A549 (cell line): ENCODE measurements around the gene ELL.

Experiments
- GATA3 ChIP-seq: IDR thresholded peaks from 2 replicates; pipeline ENCODE4 v1.6.1; 2012; ENCODE audit warnings: borderline replicate concordance
- RCOR1 ChIP-seq: fragments of 150-350 bp; IDR thresholded peaks from 2 replicates; pipeline ENCODE4 v1.6.1; 2014; ENCODE audit warnings: antibody characterized with exemption, low read length, low read depth
- TF ChIP-seq, protein P1 (sequence below): fragments of >200 bp; sonication (Bioruptor Twin); formaldehyde crosslinking; IDR thresholded peaks from 3 replicates; pipeline ENCODE4 v1.5.1; 2016

GRCh38 chr19:18421371-18421959 is 100.4 kb downstream of the ELL start:
- TF ChIP-seq RCOR1 (no peak), GATA3 (no peak)
- TF ChIP-seq, protein P1, sequence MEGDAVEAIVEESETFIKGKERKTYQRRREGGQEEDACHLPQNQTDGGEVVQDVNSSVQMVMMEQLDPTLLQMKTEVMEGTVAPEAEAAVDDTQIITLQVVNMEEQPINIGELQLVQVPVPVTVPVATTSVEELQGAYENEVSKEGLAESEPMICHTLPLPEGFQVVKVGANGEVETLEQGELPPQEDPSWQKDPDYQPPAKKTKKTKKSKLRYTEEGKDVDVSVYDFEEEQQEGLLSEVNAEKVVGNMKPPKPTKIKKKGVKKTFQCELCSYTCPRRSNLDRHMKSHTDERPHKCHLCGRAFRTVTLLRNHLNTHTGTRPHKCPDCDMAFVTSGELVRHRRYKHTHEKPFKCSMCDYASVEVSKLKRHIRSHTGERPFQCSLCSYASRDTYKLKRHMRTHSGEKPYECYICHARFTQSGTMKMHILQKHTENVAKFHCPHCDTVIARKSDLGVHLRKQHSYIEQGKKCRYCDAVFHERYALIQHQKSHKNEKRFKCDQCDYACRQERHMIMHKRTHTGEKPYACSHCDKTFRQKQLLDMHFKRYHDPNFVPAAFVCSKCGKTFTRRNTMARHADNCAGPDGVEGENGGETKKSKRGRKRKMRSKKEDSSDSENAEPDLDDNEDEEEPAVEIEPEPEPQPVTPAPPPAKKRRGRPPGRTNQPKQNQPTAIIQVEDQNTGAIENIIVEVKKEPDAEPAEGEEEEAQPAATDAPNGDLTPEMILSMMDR = no peak
